Measurements from ENCODE around the gene TP63.

TP63 gene

GRCh38 chr3:189778340-189778950, 147.3 kb downstream of the TP63 start:
- DNase-seq (ENCODE audit: low read depth), result no peak

GRCh38 chr3:189779166-189779565, 148.0 kb downstream of the TP63 start:
- DNase-seq (ENCODE audit: low read depth), result no peak

- DNase-seq (ENCODE audit: low read depth), result no peak
These were observed 149.5 kb downstream of the TP63 start for GRCh38 chr3:189780546-189781270.

- DNase-seq (ENCODE audit: low read depth), result no peak
These were observed 150.2 kb downstream of the TP63 start for GRCh38 chr3:189781415-189781814.

GRCh38 chr3:189786479-189787064, 155.4 kb downstream of the TP63 start:
- no peak for DNase-seq (ENCODE audit: low read depth)

GRCh38 chr3:189787191-189787590, 156.0 kb downstream of the TP63 start:
- DNase-seq (ENCODE audit: low read depth), result no peak

- DNase-seq (ENCODE audit: low read depth), result no peak
These were observed 156.4 kb downstream of the TP63 start for GRCh38 chr3:189787632-189788031.

GRCh38 chr3:189789432-189789831, 158.2 kb downstream of the TP63 start:
- no peak for DNase-seq (ENCODE audit: low read depth)

GRCh38 chr3:189790658-189791057, 159.5 kb downstream of the TP63 start:
- no peak for DNase-seq (ENCODE audit: low read depth)

- DNase-seq (ENCODE audit: low read depth), result no peak
These were observed 161.1 kb downstream of the TP63 start for GRCh38 chr3:189792046-189792929.

GRCh38 chr3:189794518-189794917, 163.3 kb downstream of the TP63 start:
- DNase-seq (ENCODE audit: low read depth), result no peak

- no peak for DNase-seq (ENCODE audit: low read depth)
These were observed 166.0 kb downstream of the TP63 start for GRCh38 chr3:189797103-189797750.

- no peak for DNase-seq (ENCODE audit: low read depth)
These were observed 168.2 kb downstream of the TP63 start for GRCh38 chr3:189799366-189799765.

GRCh38 chr3:189800436-189800835, 169.2 kb downstream of the TP63 start:
- no peak for DNase-seq (ENCODE audit: low read depth)

GRCh38 chr3:189803254-189803653, 172.1 kb downstream of the TP63 start:
- DNase-seq (ENCODE audit: low read depth), result no peak

- no peak for DNase-seq (ENCODE audit: low read depth)
These were observed 174.3 kb downstream of the TP63 start for GRCh38 chr3:189805375-189806067.

GRCh38 chr3:189806171-189806951, 175.2 kb downstream of the TP63 start:
- no peak for DNase-seq (ENCODE audit: low read depth)

- DNase-seq (ENCODE audit: low read depth), result no peak
These were observed 177.2 kb downstream of the TP63 start for GRCh38 chr3:189808246-189809007.

GRCh38 chr3:189809583-189809982, 178.4 kb downstream of the TP63 start:
- no peak for DNase-seq (ENCODE audit: low read depth)

Measured in T-helper 22 cell (primary cell).